ENCODE measurements around the gene CEPT1.

Gene CEPT1

DNA sequence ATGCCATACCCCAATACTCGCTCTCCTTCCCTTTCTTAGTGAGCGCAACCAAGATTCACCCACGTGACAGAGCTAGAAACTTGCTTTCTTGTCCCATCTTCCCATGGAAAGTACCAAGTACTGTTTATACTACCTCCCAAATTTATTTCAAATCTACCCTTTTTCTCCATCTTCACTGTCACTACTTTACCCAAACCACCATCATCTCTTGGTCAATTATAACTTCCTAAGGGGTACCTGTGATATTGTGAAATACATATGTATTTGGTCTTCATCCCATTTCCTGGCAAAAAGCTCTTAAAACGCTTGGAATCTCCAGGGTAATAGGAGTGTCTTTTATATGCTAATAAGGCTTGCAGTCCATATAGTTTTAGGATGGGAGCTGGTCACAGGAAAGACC is 8.3 kb upstream of the CEPT1 start:
- TF ChIP-seq JUND (IDR thresholded peaks at IDR 0.05; ENCODE audit: low read depth): no peak
- DNase-seq (ENCODE audit: low read depth in 1 of 2, low spot score in 1 of 2): no peak
- in situ Hi-C loops (cut with HindIII; ENCODE audit: low pct_unique_long_range_greater_than_20kb, low sequenced_read_pairs): no loop called here

DNA sequence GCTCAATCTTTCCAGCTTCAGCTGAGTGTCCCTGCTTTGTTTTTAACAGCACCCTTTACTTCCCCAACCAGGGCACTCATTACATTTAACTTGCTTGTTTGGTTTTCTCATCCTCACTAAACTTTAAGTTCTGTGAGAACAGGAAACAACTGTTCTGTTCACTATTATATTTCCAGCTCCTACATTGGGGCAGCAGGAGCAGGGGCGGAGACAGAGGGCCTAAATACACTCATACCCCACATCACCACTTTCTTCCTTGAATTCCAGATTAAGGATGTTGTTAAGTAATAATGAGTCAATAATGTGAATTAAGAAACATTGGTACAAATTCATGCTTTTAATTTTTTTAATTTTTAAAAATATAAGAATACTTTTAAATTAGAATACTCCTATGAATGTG is 6.2 kb upstream of the CEPT1 start:
- in situ Hi-C loops (cut with HindIII; ENCODE audit: low pct_unique_long_range_greater_than_20kb, low sequenced_read_pairs): no loop called here
- no peak for TF ChIP-seq JUND (IDR thresholded peaks at IDR 0.05; ENCODE audit: low read depth)
- DNase-seq (ENCODE audit: low read depth in 1 of 2, low spot score in 1 of 2): no peak

- DNase-seq (ENCODE audit: low read depth in 1 of 2, low spot score in 1 of 2): peak; percentile 26 to 60
- in situ Hi-C loops (cut with HindIII; ENCODE audit: low pct_unique_long_range_greater_than_20kb, low sequenced_read_pairs): no loop called here
- TF ChIP-seq JUND (IDR thresholded peaks at IDR 0.05; ENCODE audit: low read depth): no peak
Observed at GRCh38 chr1:111139324-111139955, 583 bp upstream of the CEPT1 start.

DNA sequence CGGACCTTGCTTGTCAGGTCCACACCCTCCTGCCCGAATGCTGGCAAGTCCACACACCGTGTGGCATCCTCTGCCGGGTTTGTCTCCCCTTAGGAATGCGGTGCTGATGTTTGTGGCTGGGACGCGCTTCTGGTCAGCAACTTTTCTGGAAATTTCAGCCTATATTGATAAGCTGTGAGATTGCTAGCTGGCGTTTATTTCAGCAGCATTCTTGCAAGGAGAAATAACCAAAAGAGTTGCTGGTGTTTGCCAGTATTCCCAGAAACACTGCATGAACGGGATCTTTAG is 601 bp downstream of the CEPT1 start:
- peak; percentile 21 to 51 for DNase-seq (ENCODE audit: low read depth in 1 of 2, low spot score in 1 of 2)
- in situ Hi-C loops (cut with HindIII; ENCODE audit: low pct_unique_long_range_greater_than_20kb, low sequenced_read_pairs): no loop called here
- no peak for TF ChIP-seq JUND (IDR thresholded peaks at IDR 0.05; ENCODE audit: low read depth)

DNA sequence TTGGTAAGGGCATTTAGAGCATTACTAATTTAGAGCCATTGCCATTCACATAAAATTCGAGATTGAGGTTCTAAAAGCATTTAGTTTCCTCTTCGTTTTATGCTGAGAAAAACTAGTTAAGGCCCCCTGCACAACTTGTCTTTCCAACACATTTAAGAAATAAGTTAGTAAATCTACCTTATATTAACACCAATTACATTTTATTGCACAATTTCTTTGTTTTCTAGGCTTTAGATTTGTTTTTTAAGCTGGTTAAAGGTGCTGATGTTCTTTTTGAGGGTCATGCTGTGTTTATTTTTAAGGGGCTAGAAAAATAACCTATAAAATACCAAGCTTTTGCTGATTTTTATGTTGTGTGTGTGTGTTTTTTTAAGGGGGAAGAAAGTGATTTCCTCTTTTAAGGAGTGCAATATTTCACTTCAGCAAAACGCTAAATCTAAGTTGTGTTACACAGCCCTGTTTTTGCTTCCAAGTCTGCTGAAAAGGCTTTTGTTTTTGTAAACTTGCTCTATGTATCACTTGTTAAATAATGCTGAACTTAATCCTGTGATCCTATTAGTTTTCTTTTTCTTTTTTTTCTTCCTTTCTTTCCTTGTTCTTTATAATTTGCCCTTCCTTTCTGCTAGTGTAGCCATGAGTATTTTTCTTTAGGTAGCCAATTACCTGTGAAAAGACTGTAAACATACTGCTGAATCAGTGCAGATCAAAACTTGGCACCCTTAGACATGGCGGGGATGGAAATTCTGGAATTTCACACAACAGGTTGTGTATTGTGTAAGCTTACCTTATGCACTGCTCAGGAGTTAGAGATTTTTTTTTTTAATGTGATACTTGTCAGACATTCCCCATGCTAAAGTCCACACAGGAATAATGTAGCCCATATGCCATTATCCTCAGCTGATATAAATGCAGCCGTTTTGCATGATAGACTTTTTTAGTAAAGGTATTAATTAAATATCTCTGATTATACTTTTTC is 1.5 kb downstream of the CEPT1 start:
- peak in 1 of 2 experiments; percentile 29 for DNase-seq (ENCODE audit: low read depth in 1 of 2, low spot score in 1 of 2)
- in situ Hi-C loops (cut with HindIII; ENCODE audit: low pct_unique_long_range_greater_than_20kb, low sequenced_read_pairs): no loop called here
- no peak for TF ChIP-seq JUND (IDR thresholded peaks at IDR 0.05; ENCODE audit: low read depth)

DNA sequence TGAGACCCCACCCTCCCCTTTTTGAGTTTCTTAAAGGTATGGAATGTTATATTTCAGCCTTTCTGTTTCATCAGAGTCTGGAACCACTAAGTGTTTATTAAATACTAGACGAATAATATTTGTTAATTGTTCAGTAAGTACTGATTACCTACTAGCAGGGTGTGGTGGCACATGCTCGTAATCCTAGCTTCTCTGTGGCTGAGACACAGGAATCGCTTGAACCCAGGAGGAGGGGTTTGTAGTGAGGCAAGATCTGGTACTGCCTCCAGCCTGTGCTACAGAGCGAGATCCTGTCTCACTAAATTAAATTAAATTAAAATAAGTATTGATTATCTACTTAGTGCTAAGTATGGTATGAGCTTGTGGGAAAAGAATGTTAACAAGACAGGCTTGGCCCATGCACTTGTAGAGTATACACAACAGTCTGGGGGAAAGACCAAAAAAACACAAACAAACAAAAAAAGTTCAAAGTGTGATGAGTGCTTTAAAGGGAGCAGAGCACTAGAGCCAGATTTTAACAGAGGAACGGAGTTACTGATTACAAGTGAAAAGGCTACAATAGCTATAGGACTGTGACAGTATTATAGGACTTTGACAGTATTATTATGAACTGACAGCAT is 2.4 kb downstream of the CEPT1 start:
- DNase-seq (ENCODE audit: low read depth in 1 of 2, low spot score in 1 of 2): no peak
- no peak for TF ChIP-seq JUND (IDR thresholded peaks at IDR 0.05; ENCODE audit: low read depth)
- in situ Hi-C loops (cut with HindIII; ENCODE audit: low pct_unique_long_range_greater_than_20kb, low sequenced_read_pairs): no loop called here

DNA sequence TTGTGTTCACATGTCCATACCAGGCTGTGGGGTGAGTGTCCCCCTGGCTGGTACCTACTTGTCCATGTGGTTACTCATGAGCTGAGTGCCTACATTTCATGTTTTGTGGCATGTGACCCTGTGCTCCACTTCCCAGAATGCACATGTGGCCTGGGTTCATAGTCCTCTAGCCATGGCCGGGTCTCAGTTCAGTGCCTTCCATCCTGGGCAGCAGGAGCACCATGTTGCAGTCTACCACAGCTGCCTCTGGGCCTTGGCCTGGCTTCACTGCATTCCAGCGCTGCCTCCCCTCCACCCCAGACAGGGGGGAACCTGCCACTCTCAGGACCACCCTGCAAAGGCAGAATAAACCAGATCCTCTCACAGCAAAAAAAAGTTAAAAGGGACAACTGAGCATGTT is 5.5 kb downstream of the CEPT1 start:
- TF ChIP-seq JUND (IDR thresholded peaks at IDR 0.05; ENCODE audit: low read depth): no peak
- DNase-seq (ENCODE audit: low read depth in 1 of 2, low spot score in 1 of 2): no peak
- in situ Hi-C loops (cut with HindIII; ENCODE audit: low pct_unique_long_range_greater_than_20kb, low sequenced_read_pairs): no loop called here

DNA sequence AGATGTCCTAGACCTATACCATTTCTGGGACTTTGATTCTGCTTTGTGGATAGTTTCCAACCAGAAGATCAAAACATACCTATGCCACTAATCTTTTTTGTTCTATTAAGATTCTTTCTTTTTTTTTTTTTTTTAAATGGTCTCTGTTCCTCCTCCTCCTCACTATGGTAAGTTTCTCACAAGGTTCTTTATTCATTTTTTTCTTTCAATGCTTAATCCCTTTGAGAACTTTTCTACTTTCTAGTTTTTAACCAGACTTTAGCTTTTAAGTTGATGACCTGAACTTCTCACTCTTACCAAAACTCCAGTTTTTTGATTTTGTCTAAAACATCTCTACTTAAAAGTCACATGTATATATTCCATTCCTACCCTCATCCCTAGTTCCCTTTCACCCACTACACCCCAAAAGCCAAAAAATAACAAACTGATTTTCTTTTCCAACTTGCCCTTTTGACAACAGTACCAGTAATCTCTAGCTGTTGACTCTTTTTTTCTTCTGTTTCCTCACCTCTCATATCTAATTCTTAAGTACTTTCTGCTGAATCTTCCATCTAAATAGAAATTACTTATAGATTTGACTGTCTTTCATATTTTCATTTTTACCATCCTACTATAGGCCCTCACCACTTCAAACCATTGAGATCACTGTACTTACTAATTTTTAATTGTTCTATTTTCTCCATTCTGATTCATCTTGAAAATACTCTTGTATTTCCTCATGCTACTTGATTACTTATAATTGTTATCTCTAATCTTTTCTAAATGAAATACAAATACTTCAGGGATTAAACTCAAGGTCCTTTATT is 6.1 kb downstream of the CEPT1 start:
- DNase-seq (ENCODE audit: low read depth in 1 of 2, low spot score in 1 of 2): no peak
- in situ Hi-C loops (cut with HindIII; ENCODE audit: low pct_unique_long_range_greater_than_20kb, low sequenced_read_pairs): no loop called here
- TF ChIP-seq JUND (IDR thresholded peaks at IDR 0.05; ENCODE audit: low read depth): no peak

- TF ChIP-seq JUND (IDR thresholded peaks at IDR 0.05; ENCODE audit: low read depth): no peak
- in situ Hi-C loops (cut with HindIII; ENCODE audit: low pct_unique_long_range_greater_than_20kb, low sequenced_read_pairs): no loop called here
- no peak for DNase-seq (ENCODE audit: low read depth in 1 of 2, low spot score in 1 of 2)
Observed at GRCh38 chr1:111147948-111148347, 7.9 kb downstream of the CEPT1 start.

GRCh38 chr1:111148376-111148881 is 8.4 kb downstream of the CEPT1 start:
- DNase-seq (ENCODE audit: low read depth in 1 of 2, low spot score in 1 of 2): no peak
- in situ Hi-C loops (cut with HindIII; ENCODE audit: low pct_unique_long_range_greater_than_20kb, low sequenced_read_pairs): no loop called here
- no peak for TF ChIP-seq JUND (IDR thresholded peaks at IDR 0.05; ENCODE audit: low read depth)

- no peak for DNase-seq (ENCODE audit: low read depth in 1 of 2, low spot score in 1 of 2)
- in situ Hi-C loops (cut with HindIII; ENCODE audit: low pct_unique_long_range_greater_than_20kb, low sequenced_read_pairs): no loop called here
- TF ChIP-seq JUND (IDR thresholded peaks at IDR 0.05; ENCODE audit: low read depth): no peak
Observed at GRCh38 chr1:111151838-111152237, 11.8 kb downstream of the CEPT1 start.
